ENCODE results near the gene C11orf58.
A peak's percentile ranks its signal among the peaks of the same experiment; 100 is the strongest.

Gene C11orf58

GRCh38 chr11:16776711-16777612 lies 38.5 kb downstream of the C11orf58 start:
- no peaks in the 10 kb centered on the region for H3K9me3 Mint-ChIP-seq
- H3K4me3 Mint-ChIP-seq = no peak overlapping the region
- H3K27me3 Mint-ChIP-seq = no peaks in the 10 kb centered on the region
- H3K27ac Mint-ChIP-seq = no peak overlapping the region
- no peak for ATAC-seq
- no peaks in the 10 kb centered on the region for H3K4me1 Mint-ChIP-seq
- peaks cover 24% of the 10 kb centered on the region for H3K36me3 Mint-ChIP-seq

GRCh38 chr11:16777613-16777975 lies 39.1 kb downstream of the C11orf58 start:
- Mint-ChIP-seq H3K4me3 (no peak overlapping the region), H3K27ac (no peak overlapping the region), H3K4me1 (no peaks in the 10 kb centered on the region), H3K9me3 (no peaks in the 10 kb centered on the region), H3K36me3 (peaks cover 30% of the 10 kb centered on the region), H3K27me3 (no peaks in the 10 kb centered on the region)
- no peak for ATAC-seq

- Mint-ChIP-seq H3K27ac (no peak overlapping the region), H3K4me1 (no peaks in the 10 kb centered on the region), H3K4me3 (no peak overlapping the region), H3K9me3 (no peaks in the 10 kb centered on the region), H3K36me3 (peaks cover 32% of the 10 kb centered on the region), H3K27me3 (no peaks in the 10 kb centered on the region)
- no peak for ATAC-seq
Observed at GRCh38 chr11:16778286-16778685, 39.8 kb downstream of the C11orf58 start.

GRCh38 chr11:16778876-16779275 lies 40.4 kb downstream of the C11orf58 start:
- H3K4me1 Mint-ChIP-seq = no peaks in the 10 kb centered on the region
- no peak for ATAC-seq
- H3K36me3 Mint-ChIP-seq = peaks cover 32% of the 10 kb centered on the region
- no peak overlapping the region for H3K4me3 Mint-ChIP-seq
- H3K27ac Mint-ChIP-seq = no peak overlapping the region
- no peaks in the 10 kb centered on the region for H3K9me3 Mint-ChIP-seq
- H3K27me3 Mint-ChIP-seq = no peaks in the 10 kb centered on the region

GRCh38 chr11:16779436-16779835 lies 41.0 kb downstream of the C11orf58 start:
- Mint-ChIP-seq H3K27me3 (no peaks in the 10 kb centered on the region), H3K4me3 (no peak overlapping the region), H3K27ac (no peak overlapping the region), H3K36me3 (peaks cover 32% of the 10 kb centered on the region), H3K9me3 (no peaks in the 10 kb centered on the region), H3K4me1 (no peaks in the 10 kb centered on the region)
- no peak for ATAC-seq

- no peak overlapping the region for H3K4me3 Mint-ChIP-seq
- no peaks in the 10 kb centered on the region for H3K27me3 Mint-ChIP-seq
- no peak for ATAC-seq
- no peaks in the 10 kb centered on the region for H3K4me1 Mint-ChIP-seq
- no peaks in the 10 kb centered on the region for H3K9me3 Mint-ChIP-seq
- H3K27ac Mint-ChIP-seq = no peak overlapping the region
- H3K36me3 Mint-ChIP-seq = peaks cover 32% of the 10 kb centered on the region
Observed at GRCh38 chr11:16780146-16780545, 41.7 kb downstream of the C11orf58 start.

GRCh38 chr11:16780698-16781550 lies 42.5 kb downstream of the C11orf58 start:
- Mint-ChIP-seq H3K27ac (no peak overlapping the region), H3K27me3 (no peaks in the 10 kb centered on the region), H3K4me1 (no peaks in the 10 kb centered on the region), H3K36me3 (peaks cover 32% of the 10 kb centered on the region), H3K9me3 (no peaks in the 10 kb centered on the region), H3K4me3 (no peak overlapping the region)
- no peak for ATAC-seq

- Mint-ChIP-seq H3K36me3 (peaks cover 32% of the 10 kb centered on the region), H3K4me3 (no peak overlapping the region), H3K27ac (no peak overlapping the region), H3K4me1 (no peaks in the 10 kb centered on the region), H3K9me3 (no peaks in the 10 kb centered on the region), H3K27me3 (no peaks in the 10 kb centered on the region)
- ATAC-seq = no peak
Observed at GRCh38 chr11:16781936-16782919, 43.8 kb downstream of the C11orf58 start.

- peaks cover 30% of the 10 kb centered on the region for H3K36me3 Mint-ChIP-seq
- no peak for ATAC-seq
- no peaks in the 10 kb centered on the region for H3K4me1 Mint-ChIP-seq
- H3K9me3 Mint-ChIP-seq = no peaks in the 10 kb centered on the region
- no peaks in the 10 kb centered on the region for H3K27me3 Mint-ChIP-seq
- H3K27ac Mint-ChIP-seq = no peak overlapping the region
- no peak overlapping the region for H3K4me3 Mint-ChIP-seq
Observed at GRCh38 chr11:16783321-16783801, 44.9 kb downstream of the C11orf58 start.

- peaks cover 32% of the 10 kb centered on the region for H3K36me3 Mint-ChIP-seq
- no peak overlapping the region for H3K27ac Mint-ChIP-seq
- ATAC-seq = no peak
- no peak overlapping the region for H3K4me3 Mint-ChIP-seq
- H3K4me1 Mint-ChIP-seq = no peaks in the 10 kb centered on the region
- no peaks in the 10 kb centered on the region for H3K9me3 Mint-ChIP-seq
- no peaks in the 10 kb centered on the region for H3K27me3 Mint-ChIP-seq
Observed at GRCh38 chr11:16784097-16784496, 45.6 kb downstream of the C11orf58 start.

GRCh38 chr11:16784666-16785065 lies 46.2 kb downstream of the C11orf58 start:
- Mint-ChIP-seq H3K27ac (no peak overlapping the region), H3K4me1 (no peaks in the 10 kb centered on the region), H3K27me3 (no peaks in the 10 kb centered on the region), H3K4me3 (no peak overlapping the region), H3K9me3 (no peaks in the 10 kb centered on the region), H3K36me3 (peaks cover 32% of the 10 kb centered on the region)
- ATAC-seq = no peak

- H3K27me3 Mint-ChIP-seq = no peaks in the 10 kb centered on the region
- H3K9me3 Mint-ChIP-seq = no peaks in the 10 kb centered on the region
- peak; percentile 62 for ATAC-seq
- H3K4me3 Mint-ChIP-seq = no peak overlapping the region
- no peak overlapping the region for H3K27ac Mint-ChIP-seq
- no peaks in the 10 kb centered on the region for H3K4me1 Mint-ChIP-seq
- peaks cover 33% of the 10 kb centered on the region for H3K36me3 Mint-ChIP-seq
Observed at GRCh38 chr11:16785520-16786128, 47.2 kb downstream of the C11orf58 start.

GRCh38 chr11:16786131-16786530 lies 47.7 kb downstream of the C11orf58 start:
- no peak overlapping the region for H3K27ac Mint-ChIP-seq
- peaks cover 28% of the 10 kb centered on the region for H3K36me3 Mint-ChIP-seq
- no peaks in the 10 kb centered on the region for H3K4me1 Mint-ChIP-seq
- no peaks in the 10 kb centered on the region for H3K27me3 Mint-ChIP-seq
- H3K4me3 Mint-ChIP-seq = no peak overlapping the region
- ATAC-seq = no peak
- no peaks in the 10 kb centered on the region for H3K9me3 Mint-ChIP-seq

GRCh38 chr11:16787035-16787742 lies 48.7 kb downstream of the C11orf58 start:
- H3K27me3 Mint-ChIP-seq = no peaks in the 10 kb centered on the region
- H3K4me1 Mint-ChIP-seq = no peaks in the 10 kb centered on the region
- H3K9me3 Mint-ChIP-seq = no peaks in the 10 kb centered on the region
- H3K36me3 Mint-ChIP-seq = peaks cover 31% of the 10 kb centered on the region
- no peak overlapping the region for H3K4me3 Mint-ChIP-seq
- no peak for ATAC-seq
- H3K27ac Mint-ChIP-seq = no peak overlapping the region
